Measurements from ENCODE around the gene SNTG2.

SNTG2 gene

GRCh38 chr2:926896-927295 lies 23.8 kb upstream of the SNTG2 start:
- no peak for DNase-seq

- DNase-seq, result no peak
These were observed 21.5 kb upstream of the SNTG2 start for GRCh38 chr2:929011-929735.

GRCh38 chr2:929925-930324 lies 20.7 kb upstream of the SNTG2 start:
- DNase-seq, result no peak

GRCh38 chr2:930935-931334 lies 19.7 kb upstream of the SNTG2 start:
- DNase-seq, result no peak

- no peak for DNase-seq
These were observed 18.1 kb upstream of the SNTG2 start for GRCh38 chr2:932320-933115.

GRCh38 chr2:933734-934295 lies 16.8 kb upstream of the SNTG2 start:
- DNase-seq, result no peak

- no peak for DNase-seq
These were observed 13.1 kb upstream of the SNTG2 start for GRCh38 chr2:937530-937929.

- DNase-seq, result no peak
These were observed 12.3 kb upstream of the SNTG2 start for GRCh38 chr2:938181-939005.

- no peak for DNase-seq
These were observed 10.6 kb upstream of the SNTG2 start for GRCh38 chr2:939936-940601.

- no peak for DNase-seq
These were observed 8.8 kb upstream of the SNTG2 start for GRCh38 chr2:941871-942270.

GRCh38 chr2:942775-943460 lies 7.7 kb upstream of the SNTG2 start:
- DNase-seq, result no peak

- DNase-seq, result no peak
These were observed 7.2 kb upstream of the SNTG2 start for GRCh38 chr2:943461-943797.

GRCh38 chr2:943821-944220 lies 6.8 kb upstream of the SNTG2 start:
- DNase-seq, result no peak

GRCh38 chr2:944693-945092 lies 6.0 kb upstream of the SNTG2 start:
- DNase-seq, result no peak

- DNase-seq, result no peak
These were observed 5.5 kb upstream of the SNTG2 start for GRCh38 chr2:945104-945503.

- DNase-seq, result peak; percentile 51
These were observed 4.3 kb upstream of the SNTG2 start for GRCh38 chr2:946073-946948.

GRCh38 chr2:949384-950079 lies 1.1 kb upstream of the SNTG2 start:
- DNase-seq, result no peak

GRCh38 chr2:951224-952006 lies 766 bp downstream of the SNTG2 start:
- DNase-seq, result no peak

- no peak for DNase-seq
These were observed 2.8 kb downstream of the SNTG2 start for GRCh38 chr2:953408-953807.
